ENCODE data around the gene FAM13C.

GRCh38 chr10:59331661-59332060 lies 30.7 kb downstream of the FAM13C start:
- TF ChIP-seq BCLAF1 (IDR thresholded peaks at IDR 0.05; ENCODE audit: borderline replicate concordance in 1 of 2, control insufficient read depth in 1 of 2, low read depth in 2 of 2, low read length in 1 of 2) (no peak), TEAD1 (CRISPR knock-in tag; IDR thresholded peaks at IDR 0.05) (no peak)
